ENCODE data around the gene KCNV2. TPM values are rescaled to one million over a fixed set of nuclear protein-coding genes. Genes with fewer than 3 reads are reported as not detected.

KCNV2 gene
- total RNA-seq, 2 experiments from 2014 or later = not detected

GRCh38 chr9:2722715-2723114 is 5.4 kb downstream of the KCNV2 start:
- Histone ChIP-seq H3K9me2 (ENCODE audit: insufficient read depth, low read length) (no peaks in the 10 kb centered on the region), H2AFZ (ENCODE audit: low read length) (no peak overlapping the region), H3K36me3 (ENCODE audit: insufficient read depth, low read length) (0 out of 2 replicates have a peak, but pooled peaks cover 10% of the 10 kb centered on the region), H3K4me1 (ENCODE audit: insufficient read depth, low read length, poor library complexity, severe bottlenecking) (peaks cover under 1% of the 10 kb centered on the region), H3K27ac (ENCODE audit: low read depth, low read length, poor library complexity, severe bottlenecking) (no peak overlapping the region), H3K9me3 (ENCODE audit: low read length) (no peaks in the 10 kb centered on the region), H3K4me2 (ENCODE audit: low read length) (no peak overlapping the region), H3K4me3 (ENCODE audit: low read depth, low read length, poor library complexity, severe bottlenecking) (no peak overlapping the region), H3K79me2 (ENCODE audit: insufficient read depth, low read depth, low read length) (no peaks in the 10 kb centered on the region), H4K20me1 (ENCODE audit: insufficient read depth, low read length) (no peaks in the 10 kb centered on the region)
- CTCF ChIA-PET (ENCODE audit: unreplicated experiment) = no interaction called here
- TF ChIP-seq CTCF (conservative IDR thresholded peaks at IDR 0.05; ENCODE audit: low read length) (0 out of 2 replicates have a peak, but pooled peaks have one; percentile 3), EZH2phosphoT487 (IDR thresholded peaks at IDR 0.05; ENCODE audit: borderline replicate concordance, low read depth, low read length) (no peak)
- intact Hi-C loops (cut with micrococcal nuclease; ENCODE audit: unreplicated experiment) = loop anchor here (10.0 kb wide), 1 partner anchor 488 kb away; no protein-coding TSS in a partner anchor
- POLR2A ChIA-PET = interaction anchor here (0.6 kb wide), 2 partner anchors 28 to 186 kb away, joined by 3 read pairs; no protein-coding TSS in a partner anchor
- DNase-seq (ENCODE audit: low spot score) = peak; percentile 7
- BruUV-seq (replicated peaks) = no TSS peak

GRCh38 chr9:2723376-2724065 is 6.2 kb downstream of the KCNV2 start:
- POLR2A ChIA-PET = interaction anchor here (0.5 to 0.6 kb wide), 2 partner anchors 47 to 67 kb away, joined by 3 read pairs; no protein-coding TSS in a partner anchor
- no peak for DNase-seq (ENCODE audit: low spot score)
- no peaks in the 10 kb centered on the region for H3K9me3 ChIP-seq (ENCODE audit: low read length)
- H2AFZ ChIP-seq (ENCODE audit: low read length) = no peak overlapping the region
- no peak overlapping the region for H3K4me3 ChIP-seq (ENCODE audit: low read depth, low read length, poor library complexity, severe bottlenecking)
- H3K27ac ChIP-seq (ENCODE audit: low read depth, low read length, poor library complexity, severe bottlenecking) = no peak overlapping the region
- 0 out of 2 replicates have a peak, but pooled peaks cover 10% of the 10 kb centered on the region for H3K36me3 ChIP-seq (ENCODE audit: insufficient read depth, low read length)
- no TSS peak for BruUV-seq (replicated peaks)
- H4K20me1 ChIP-seq (ENCODE audit: insufficient read depth, low read length) = no peaks in the 10 kb centered on the region
- TF ChIP-seq CTCF (conservative IDR thresholded peaks at IDR 0.05; ENCODE audit: low read length) = no peak
- TF ChIP-seq EZH2phosphoT487 (IDR thresholded peaks at IDR 0.05; ENCODE audit: borderline replicate concordance, low read depth, low read length) = no peak
- intact Hi-C loops (cut with micrococcal nuclease; ENCODE audit: unreplicated experiment) = loop anchor here (10.0 kb wide), 1 partner anchor 489 kb away; no protein-coding TSS in a partner anchor
- H3K4me1 ChIP-seq (ENCODE audit: insufficient read depth, low read length, poor library complexity, severe bottlenecking) = peaks cover 7% of the 10 kb centered on the region
- H3K9me2 ChIP-seq (ENCODE audit: insufficient read depth, low read length) = no peaks in the 10 kb centered on the region
- H3K4me2 ChIP-seq (ENCODE audit: low read length) = no peak overlapping the region
- CTCF ChIA-PET (ENCODE audit: unreplicated experiment) = no interaction called here
- no peaks in the 10 kb centered on the region for H3K79me2 ChIP-seq (ENCODE audit: insufficient read depth, low read depth, low read length)

GRCh38 chr9:2725126-2725525 is 7.8 kb downstream of the KCNV2 start:
- Histone ChIP-seq H3K79me2 (ENCODE audit: insufficient read depth, low read depth, low read length) (no peaks in the 10 kb centered on the region), H3K4me2 (ENCODE audit: low read length) (no peak overlapping the region), H3K27ac (ENCODE audit: low read depth, low read length, poor library complexity, severe bottlenecking) (no peak overlapping the region), H3K9me2 (ENCODE audit: insufficient read depth, low read length) (no peaks in the 10 kb centered on the region), H3K9me3 (ENCODE audit: low read length) (no peaks in the 10 kb centered on the region), H3K36me3 (ENCODE audit: insufficient read depth, low read length) (0 out of 2 replicates have a peak, but pooled peaks cover 3% of the 10 kb centered on the region), H4K20me1 (ENCODE audit: insufficient read depth, low read length) (no peaks in the 10 kb centered on the region), H3K4me1 (ENCODE audit: insufficient read depth, low read length, poor library complexity, severe bottlenecking) (peaks cover 7% of the 10 kb centered on the region), H2AFZ (ENCODE audit: low read length) (no peak overlapping the region), H3K4me3 (ENCODE audit: low read depth, low read length, poor library complexity, severe bottlenecking) (no peak overlapping the region)
- intact Hi-C loops (cut with micrococcal nuclease; ENCODE audit: unreplicated experiment) = loop anchor here (10.0 kb wide), 1 partner anchor 490 kb away; no protein-coding TSS in a partner anchor
- no peak for DNase-seq (ENCODE audit: low spot score)
- POLR2A ChIA-PET = interaction anchor here (0.6 kb wide), 1 partner anchor 16 kb away, joined by 5 read pairs; no protein-coding TSS in a partner anchor
- no peak for TF ChIP-seq CTCF (conservative IDR thresholded peaks at IDR 0.05; ENCODE audit: low read length)
- no peak for TF ChIP-seq EZH2phosphoT487 (IDR thresholded peaks at IDR 0.05; ENCODE audit: borderline replicate concordance, low read depth, low read length)
- CTCF ChIA-PET (ENCODE audit: unreplicated experiment) = no interaction called here
- BruUV-seq (replicated peaks) = no TSS peak
